Thyroid gland (tissue), 4 donors: Measurements from ENCODE around the gene PLEKHN1. TPM values are rescaled to one million over a fixed set of nuclear protein-coding genes. Genes with fewer than 3 reads are reported as not detected.

Source experiments
- DNase-seq, 2 donors: peaks; one replicate each; pipeline ENCODE4 v3.0.0-alpha.2; 2019
- H3K27ac ChIP-seq, 3 donors: fragments of 200-600 bp; sonication (generic); 1 replicate in 2 of 3; 2 replicates in 1 of 3; pipeline ENCODE4 v1.5.1; 2016 to 2019; ENCODE audit warnings: mild to moderate bottlenecking in 1 of 3, moderate library complexity in 1 of 3
- H3K27me3 ChIP-seq: fragments of 200-600 bp; sonication (generic); one replicate; pipeline ENCODE4 v1.5.1; 2019
- H3K36me3 ChIP-seq, 2 donors: fragments of 200-600 bp; sonication (generic); one replicate each; pipeline ENCODE4 v1.5.1; 2016 to 2019
- H3K4me1 ChIP-seq, 2 donors: fragments of 200-600 bp; sonication (generic); one replicate each; pipeline ENCODE4 v1.5.1; 2017 to 2019
- H3K4me3 ChIP-seq, 3 donors: fragments of 200-600 bp; sonication (generic); replicated peaks in 1 of 3; 1 replicate in 2 of 3; 2 replicates in 1 of 3; pipeline ENCODE4 v1.5.1; 2016; ENCODE audit warnings: mild to moderate bottlenecking in 1 of 3
- H3K9me3 ChIP-seq: fragments of 200-600 bp; sonication (generic); one replicate; pipeline ENCODE4 v1.5.1; 2017
- POLR2A ChIP-seq, 2 donors: fragments of 450-650 bp; IDR thresholded peaks; one replicate each; pipeline ENCODE4 v1.6.1; 2017; ENCODE audit warnings: antibody characterized with exemption in 2 of 2, mild to moderate bottlenecking in 2 of 2, moderate library complexity in 1 of 2
- WGBS, 2 donors: methylation state at CpG; one replicate each; pipeline ENCODE4 v1.1.5; 2017; 5-methylcytosine and 5-hydroxymethylcytosine counted together
- intact Hi-C: fragments of 100-400 bp; cut with DNase I; formaldehyde crosslinking; loops from one replicate; pipeline ENCODE4 v1.15.1; 2023
- total RNA-seq, 4 donors: library from RNA; depleted of rRNA; stranded (reverse); fragments of >200 nt; gene quantifications; one replicate each; pipeline ENCODE4 v1.2.3, GENCODE V29; 2016
- TF ChIP-seq, protein P1 (sequence below), 6 experiments: fragments of 200-600 bp in 3 of 6; fragments of 450-650 bp in 3 of 6; sonication (generic) in 3 of 6; IDR thresholded peaks; one replicate each; pipeline ENCODE4 v1.5.1; 2016 to 2019; ENCODE audit warnings: antibody characterized with exemption in 6 of 6, mild to moderate bottlenecking in 2 of 6, inconsistent platforms in 1 of 6, moderate library complexity in 1 of 6

The PLEKHN1 gene
- total RNA-seq, 4 donors from 2014 or later: 0.25 to 0.27 TPM; not detected in 2

DNA sequence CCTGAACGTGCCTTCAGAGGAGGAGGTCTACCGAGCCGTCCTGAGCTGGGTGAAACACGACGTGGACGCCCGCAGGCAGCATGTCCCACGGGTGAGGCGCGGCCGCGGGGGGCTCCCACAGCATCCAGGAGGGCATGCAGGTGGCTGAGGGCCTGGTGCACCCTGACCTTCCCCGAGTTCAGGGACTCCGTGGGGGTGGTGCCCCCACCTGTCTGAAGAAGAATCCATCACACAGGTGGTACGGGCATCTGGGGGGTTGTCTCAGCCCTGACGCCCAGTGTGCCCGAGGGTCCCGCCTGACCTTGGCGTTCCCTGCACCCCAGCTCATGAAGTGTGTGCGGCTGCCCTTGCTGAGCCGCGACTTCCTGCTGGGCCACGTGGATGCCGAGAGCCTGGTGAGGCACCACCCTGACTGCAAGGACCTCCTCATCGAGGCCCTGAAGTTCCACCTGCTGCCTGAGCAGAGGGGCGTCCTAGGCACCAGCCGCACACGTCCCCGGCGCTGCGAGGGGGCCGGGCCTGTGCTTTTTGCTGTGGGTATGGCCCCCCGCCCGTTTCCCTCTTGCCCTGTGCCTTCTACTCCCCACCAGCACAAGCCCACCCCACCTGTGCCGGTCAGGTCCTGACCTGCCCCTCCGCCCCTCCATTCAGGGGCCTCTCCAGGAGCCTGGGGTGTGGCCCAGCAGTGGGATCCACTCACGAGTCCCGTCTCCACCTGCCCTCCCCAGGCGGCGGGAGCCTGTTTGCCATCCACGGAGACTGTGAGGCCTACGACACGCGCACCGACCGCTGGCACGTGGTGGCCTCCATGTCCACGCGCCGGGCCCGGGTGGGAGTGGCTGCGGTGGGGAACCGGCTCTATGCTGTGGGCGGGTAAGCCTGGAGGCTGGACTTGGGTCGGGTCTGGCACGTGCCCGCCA lies 3.6 kb upstream of the PLEKHN1 start:
- H3K4me1 ChIP-seq: peaks cover 25 to 42% of the 10 kb centered on the region in 2 donors

DNA sequence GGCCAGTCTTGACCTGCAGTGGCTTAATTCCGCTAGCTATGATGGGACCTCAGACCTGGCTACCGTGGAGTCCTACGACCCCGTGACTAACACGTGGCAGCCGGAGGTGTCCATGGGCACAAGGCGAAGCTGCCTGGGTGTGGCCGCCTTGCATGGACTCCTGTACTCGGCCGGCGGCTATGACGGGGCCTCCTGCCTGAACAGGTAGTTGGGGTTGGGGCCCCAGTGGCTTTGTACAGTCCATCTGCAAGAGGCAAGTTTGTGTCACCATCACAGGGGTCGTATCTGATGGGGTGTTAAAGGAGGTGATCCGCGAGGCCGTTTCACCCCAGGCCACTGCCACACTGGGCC lies 3.0 kb upstream of the PLEKHN1 start:
- peaks cover 18 to 40% of the 10 kb centered on the region in 2 donors for H3K4me1 ChIP-seq
- no peaks in the 10 kb centered on the region for H3K36me3 ChIP-seq
- no peak for TF ChIP-seq POLR2A (IDR thresholded peaks at IDR 0.05)
- TF ChIP-seq, protein P1, sequence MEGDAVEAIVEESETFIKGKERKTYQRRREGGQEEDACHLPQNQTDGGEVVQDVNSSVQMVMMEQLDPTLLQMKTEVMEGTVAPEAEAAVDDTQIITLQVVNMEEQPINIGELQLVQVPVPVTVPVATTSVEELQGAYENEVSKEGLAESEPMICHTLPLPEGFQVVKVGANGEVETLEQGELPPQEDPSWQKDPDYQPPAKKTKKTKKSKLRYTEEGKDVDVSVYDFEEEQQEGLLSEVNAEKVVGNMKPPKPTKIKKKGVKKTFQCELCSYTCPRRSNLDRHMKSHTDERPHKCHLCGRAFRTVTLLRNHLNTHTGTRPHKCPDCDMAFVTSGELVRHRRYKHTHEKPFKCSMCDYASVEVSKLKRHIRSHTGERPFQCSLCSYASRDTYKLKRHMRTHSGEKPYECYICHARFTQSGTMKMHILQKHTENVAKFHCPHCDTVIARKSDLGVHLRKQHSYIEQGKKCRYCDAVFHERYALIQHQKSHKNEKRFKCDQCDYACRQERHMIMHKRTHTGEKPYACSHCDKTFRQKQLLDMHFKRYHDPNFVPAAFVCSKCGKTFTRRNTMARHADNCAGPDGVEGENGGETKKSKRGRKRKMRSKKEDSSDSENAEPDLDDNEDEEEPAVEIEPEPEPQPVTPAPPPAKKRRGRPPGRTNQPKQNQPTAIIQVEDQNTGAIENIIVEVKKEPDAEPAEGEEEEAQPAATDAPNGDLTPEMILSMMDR (IDR thresholded peaks at IDR 0.05): no peak
- H3K4me3 ChIP-seq: no peak overlapping the region
- no peaks in the 10 kb centered on the region for H3K27me3 ChIP-seq
- H3K27ac ChIP-seq: no peak overlapping the region
- intact Hi-C loops: no loop called here
- H3K9me3 ChIP-seq: no peaks in the 10 kb centered on the region
- no peak for DNase-seq
- 93 to 95% methylated on average over 5 to 15 of the region's 16 CpGs for WGBS, 2 donors

More for the DNA sequence above, 3.6 kb upstream of the PLEKHN1 start:
- Histone ChIP-seq H3K27me3 (no peaks in the 10 kb centered on the region), H3K36me3 (no peaks in the 10 kb centered on the region), H3K27ac (no peak overlapping the region), H3K9me3 (no peaks in the 10 kb centered on the region), H3K4me3 (no peak overlapping the region)
- DNase-seq: no peak
- intact Hi-C loops: no loop called here
- TF ChIP-seq, protein P1 (IDR thresholded peaks at IDR 0.05): no peak
- no peak for TF ChIP-seq POLR2A (IDR thresholded peaks at IDR 0.05)
- WGBS, 2 donors: 97 to 98% methylated on average over 15 to 34 of the region's 57 CpGs

DNA sequence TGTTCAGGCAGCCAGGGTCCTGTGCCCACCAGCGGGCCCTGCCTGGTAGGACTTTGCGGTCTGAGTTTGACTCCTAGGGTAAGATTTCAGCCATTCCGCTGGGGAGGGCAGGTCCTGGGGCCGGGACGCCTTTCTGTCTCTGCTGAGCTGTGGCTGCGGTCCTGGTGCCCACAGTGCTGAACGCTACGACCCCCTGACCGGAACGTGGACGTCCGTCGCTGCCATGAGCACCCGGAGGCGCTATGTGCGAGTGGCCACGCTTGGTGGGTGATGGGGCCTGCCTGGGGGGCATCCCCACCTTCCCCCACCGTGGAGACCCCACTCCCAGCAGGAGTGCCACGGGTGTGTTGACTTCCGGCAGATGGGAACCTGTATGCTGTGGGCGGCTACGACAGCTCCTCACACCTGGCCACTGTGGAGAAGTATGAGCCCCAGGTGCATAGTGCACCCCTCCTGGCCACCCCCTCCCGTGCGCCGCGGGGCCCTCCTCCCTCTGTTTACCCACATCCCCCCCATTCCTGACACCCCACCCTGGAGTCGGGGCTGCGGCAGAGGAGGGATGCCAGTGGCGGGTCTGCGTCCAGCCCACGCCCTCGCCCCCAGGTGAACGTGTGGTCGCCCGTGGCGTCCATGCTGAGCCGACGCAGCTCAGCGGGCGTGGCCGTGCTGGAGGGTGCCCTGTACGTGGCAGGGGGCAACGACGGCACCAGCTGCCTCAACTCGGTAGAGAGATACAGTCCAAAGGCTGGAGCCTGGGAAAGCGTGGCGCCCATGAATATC lies 2.3 kb upstream of the PLEKHN1 start:
- 94 to 97% methylated on average over 28 to 29 of the region's 47 CpGs for WGBS, 2 donors
- H3K36me3 ChIP-seq: no peaks in the 10 kb centered on the region
- intact Hi-C loops: no loop called here
- H3K27ac ChIP-seq: no peak overlapping the region
- H3K4me1 ChIP-seq: peaks cover 14 to 36% of the 10 kb centered on the region in 2 donors
- TF ChIP-seq, protein P1 (IDR thresholded peaks at IDR 0.05): no peak
- no peak for TF ChIP-seq POLR2A (IDR thresholded peaks at IDR 0.05)
- no peak overlapping the region for H3K4me3 ChIP-seq
- DNase-seq: no peak
- H3K9me3 ChIP-seq: no peaks in the 10 kb centered on the region
- H3K27me3 ChIP-seq: no peaks in the 10 kb centered on the region

DNA sequence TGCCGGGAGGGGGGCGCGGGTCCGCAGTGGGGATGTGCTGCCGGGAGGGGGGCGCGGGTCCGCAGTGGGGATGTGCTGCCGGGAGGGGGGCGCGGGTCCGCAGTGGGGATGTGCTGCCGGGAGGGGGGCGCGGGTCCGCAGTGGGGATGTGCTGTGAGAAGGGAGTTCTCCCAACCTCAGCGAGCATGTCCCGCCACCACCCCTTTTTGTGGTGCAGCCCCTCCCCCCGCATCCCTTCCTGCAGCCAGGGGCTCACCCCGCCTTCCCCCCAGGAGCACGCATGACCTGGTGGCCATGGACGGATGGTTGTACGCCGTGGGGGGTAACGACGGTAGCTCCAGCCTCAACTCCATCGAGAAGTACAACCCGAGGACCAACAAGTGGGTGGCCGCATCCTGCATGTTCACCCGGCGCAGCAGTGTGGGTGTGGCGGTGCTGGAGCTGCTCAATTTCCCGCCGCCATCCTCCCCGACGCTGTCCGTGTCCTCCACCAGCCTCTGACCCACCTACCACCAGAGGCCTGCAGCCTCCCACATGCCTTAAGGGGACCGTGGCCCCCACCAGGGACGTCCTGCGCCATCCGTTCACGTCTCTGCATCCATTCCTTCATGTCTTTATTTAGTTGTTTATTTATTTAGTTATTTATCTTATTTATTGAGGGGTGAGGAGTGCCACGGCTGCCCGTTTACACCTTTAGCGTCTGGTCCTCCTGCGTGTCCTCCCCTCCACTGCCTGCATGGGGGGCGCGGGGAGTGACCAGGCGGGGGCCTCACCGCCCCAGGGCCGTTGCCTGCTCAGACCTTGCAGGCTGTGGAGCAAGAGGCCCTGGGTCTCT lies 1.4 kb upstream of the PLEKHN1 start:
- Histone ChIP-seq H3K36me3 (no peaks in the 10 kb centered on the region), H3K27ac (no peak overlapping the region), H3K9me3 (no peaks in the 10 kb centered on the region), H3K27me3 (no peaks in the 10 kb centered on the region), H3K4me3 (no peak overlapping the region), H3K4me1 (peaks cover 8 to 31% of the 10 kb centered on the region in 2 donors)
- intact Hi-C loops: no loop called here
- no peak for DNase-seq
- no peak for TF ChIP-seq POLR2A (IDR thresholded peaks at IDR 0.05)
- TF ChIP-seq, protein P1 (IDR thresholded peaks at IDR 0.05): no peak
- WGBS, 2 donors: 96 to 97% methylated on average over 25 to 40 of the region's 51 CpGs
